IMR-90 (cell line): ENCODE measurements around the gene FAM240A. TPM values are rescaled to one million over a fixed set of nuclear protein-coding genes. Genes with fewer than 3 reads are reported as not detected.

Experiments
- ATAC-seq: fragments of 200-7000 bp; cut with Tn5 transposase; 2 replicates; pipeline ENCODE4 v1.9.1; 2020; ENCODE audit warnings: low read depth, mild to moderate bottlenecking, moderate library complexity
- BruUV-seq: library from RNA; stranded (reverse); fragments of 400-500 nt; replicated peaks from 2 replicates; lab custom pipeline; 2021; lab: Mats Ljungman, UMichigan
- CTCF ChIA-PET: fragments of 300-600 bp; formaldehyde crosslinking; extraction: SDS; loops from one replicate; lab custom pipeline; 2021; ENCODE audit warnings: antibody characterized with exemption; lab: Yijun Ruan, JAX
- POLR2A ChIA-PET: fragments of 300-600 bp; sonication (Branson Sonifier 250); formaldehyde crosslinking; loops from one replicate; lab custom pipeline; 2022; ENCODE audit warnings: antibody characterized with exemption; ENCODE audit not compliant: unreplicated experiment; lab: Charles Lee
- DNase-seq: peaks from one replicate; pipeline ENCODE4 v3.0.0; 2013
- H2AFZ ChIP-seq: replicated peaks from 2 replicates; pipeline ENCODE3; 2013; ENCODE audit warnings: low read length, mild to moderate bottlenecking; ENCODE audit not compliant: poor library complexity
- H2AK5ac ChIP-seq: 2 replicates; pipeline ENCODE4 v1.6.1; 2013; ENCODE audit warnings: low read depth, low read length, inconsistent platforms
- H2AK9ac ChIP-seq: replicated peaks from 2 replicates; pipeline ENCODE3; 2013; ENCODE audit warnings: mild to moderate bottlenecking, low read depth, low read length, moderate library complexity; ENCODE audit not compliant: poor library complexity
- H2BK120ac ChIP-seq: 2 replicates; pipeline ENCODE4 v1.6.1; 2013; ENCODE audit warnings: low read depth, low read length, inconsistent platforms
- H2BK15ac ChIP-seq: 3 replicates; pipeline ENCODE4 v1.6.1; 2013; ENCODE audit warnings: low read depth, low read length, inconsistent platforms
- H2BK20ac ChIP-seq: 2 replicates; pipeline ENCODE4 v1.6.1; 2013; ENCODE audit warnings: low read depth, mild to moderate bottlenecking, inconsistent platforms, low read length, moderate library complexity
- H2BK5ac ChIP-seq: 2 replicates; pipeline ENCODE4 v1.6.1; 2013; ENCODE audit warnings: mild to moderate bottlenecking, low read depth, low read length, inconsistent platforms; ENCODE audit not compliant: poor library complexity, severe bottlenecking
- H3K14ac ChIP-seq: replicated peaks from 2 replicates; pipeline ENCODE4 v1.6.1; 2013; ENCODE audit warnings: low read depth, low read length, inconsistent platforms
- H3K18ac ChIP-seq: 2 replicates; pipeline ENCODE4 v1.6.1; 2013; ENCODE audit warnings: low read depth, low read length, control low read depth
- H3K23ac ChIP-seq: 2 replicates; pipeline ENCODE4 v1.6.1; 2013; ENCODE audit warnings: low read depth, low read length, inconsistent platforms
- H3K27ac ChIP-seq: 2 replicates; pipeline ENCODE4 v1.5.1; 2013; ENCODE audit warnings: mild to moderate bottlenecking, control low read depth, low read length; ENCODE audit not compliant: insufficient read depth
- H3K27me3 ChIP-seq: 2 replicates; pipeline ENCODE4 v1.6.1; 2013; ENCODE audit warnings: low read length; ENCODE audit not compliant: control insufficient read depth, insufficient read depth
- H3K36me3 ChIP-seq: 2 replicates; pipeline ENCODE4 v1.6.1; 2013; ENCODE audit warnings: low read length, mixed read lengths; ENCODE audit not compliant: control insufficient read depth, insufficient read depth
- H3K4ac ChIP-seq: 2 replicates; pipeline ENCODE4 v1.6.1; 2013; ENCODE audit warnings: low read depth, low read length, inconsistent platforms
- H3K4me1 ChIP-seq: 2 replicates; pipeline ENCODE4 v1.6.1; 2013; ENCODE audit warnings: low read length, mixed read lengths; ENCODE audit not compliant: control insufficient read depth, insufficient read depth
- H3K4me2 ChIP-seq: 2 replicates; pipeline ENCODE4 v1.6.1; 2013; ENCODE audit warnings: low read depth, mild to moderate bottlenecking, control low read depth, low read length, moderate library complexity
- H3K4me3 ChIP-seq: 2 replicates; pipeline ENCODE4 v1.5.1; 2013; ENCODE audit warnings: low read depth, mild to moderate bottlenecking, control low read depth, low read length, moderate library complexity; ENCODE audit not compliant: insufficient read depth
- H3K56ac ChIP-seq: 2 replicates; pipeline ENCODE4 v1.6.1; 2013; ENCODE audit warnings: low read length, inconsistent platforms; ENCODE audit not compliant: insufficient read depth; ENCODE audit errors: extremely low read depth
- H3K79me1 ChIP-seq, 2 experiments: 2 replicates each; pipeline ENCODE4 v1.6.1; 2013; ENCODE audit warnings: low read length in 2 of 2, inconsistent platforms in 1 of 2, low read depth in 1 of 2
- H3K9ac ChIP-seq: 2 replicates; pipeline ENCODE4 v1.6.1; 2013; ENCODE audit warnings: low read depth, low read length, control low read depth
- H3K9me1 ChIP-seq: 2 replicates; pipeline ENCODE4 v1.6.1; 2013; ENCODE audit warnings: low read length, inconsistent platforms; ENCODE audit not compliant: insufficient read depth
- H3K9me3 ChIP-seq: 2 replicates; pipeline ENCODE4 v1.6.1; 2013; ENCODE audit warnings: low read length; ENCODE audit not compliant: control insufficient read depth, insufficient read depth
- H4K20me1 ChIP-seq: 2 replicates; pipeline ENCODE4 v1.6.1; 2013; ENCODE audit warnings: low read length, inconsistent platforms; ENCODE audit not compliant: insufficient read depth
- H4K5ac ChIP-seq: 2 replicates; pipeline ENCODE4 v1.6.1; 2013; ENCODE audit warnings: mild to moderate bottlenecking, low read depth, low read length, control low read depth
- H4K8ac ChIP-seq, 2 experiments: 2 replicates each; pipeline ENCODE4 v1.6.1; 2013; ENCODE audit warnings: low read depth in 2 of 2, low read length in 2 of 2, control low read depth in 1 of 2, inconsistent platforms in 1 of 2
- H4K91ac ChIP-seq: 2 replicates; pipeline ENCODE4 v1.6.1; 2013; ENCODE audit warnings: low read depth, low read length, inconsistent platforms; ENCODE audit not compliant: insufficient read depth
- MAFK ChIP-seq: IDR thresholded peaks from 2 replicates; pipeline ENCODE4 v1.6.1; 2012; ENCODE audit warnings: low read depth, low read length, improper control_type of control experiment
- dilution Hi-C: fragments of 300-500 bp; cut with HindIII; formaldehyde crosslinking; loops from one replicate; pipeline ENCODE4 v1.14.3; 2018; ENCODE audit warnings: low sequenced_read_pairs; ENCODE audit not compliant: unreplicated experiment
- in situ Hi-C: fragments of 300-500 bp; cut with MboI; formaldehyde crosslinking; loops from 3 replicates; pipeline ENCODE4 v1.14.3; 2019; ENCODE audit warnings: low sequenced_read_pairs, inconsistent platforms, mixed read lengths
- intact Hi-C: fragments of 100-400 bp; cut with micrococcal nuclease; formaldehyde crosslinking; loops from 2 replicates; pipeline ENCODE4 v1.10.0; 2022
- polyA plus RNA-seq, 3 experiments: library from polyadenylated mRNA; depleted of rRNA; stranded (reverse); fragments of >200 nt; gene quantifications; 2 replicates each; pipeline ENCODE4 v1.2.3, GENCODE V29; 2012; ENCODE audit warnings: low replicate concordance in 1 of 3
- total RNA-seq: library from RNA; depleted of rRNA; stranded (reverse); fragments of >200 nt; gene quantifications from 2 replicates; pipeline ENCODE4 v1.2.3, GENCODE V29; 2012

FAM240A gene
- total and polyA plus RNA-seq, 2 of the 4 experiments (the other 2 are of a cell fraction) = not detected

DNA sequence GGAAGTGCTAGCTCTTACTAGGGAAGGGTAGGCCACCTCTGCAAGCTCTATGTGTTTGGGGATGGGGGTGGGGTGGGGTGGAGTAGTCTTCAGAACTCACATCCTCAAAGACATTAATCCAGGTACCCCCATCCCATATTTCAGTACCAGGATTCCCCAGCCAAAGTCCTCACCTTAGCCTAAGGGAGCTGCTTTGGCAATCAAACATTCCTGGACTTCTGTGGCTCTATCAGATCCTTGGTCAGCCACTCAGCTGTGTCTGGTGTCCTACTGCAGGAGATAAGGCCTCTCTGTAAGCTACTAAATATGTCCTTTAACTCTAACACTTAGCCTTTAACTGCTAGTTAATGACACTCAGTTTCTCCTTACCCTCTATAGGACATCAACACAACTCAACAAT lies 26.9 kb downstream of the FAM240A start:
- H3K14ac ChIP-seq = no peak overlapping the region
- dilution Hi-C loops (no loop called here), in situ Hi-C loops (no loop called here), intact Hi-C loops (no loop called here)
- no peak overlapping the region for H3K4me2 ChIP-seq
- no peaks in the 10 kb centered on the region for H3K36me3 ChIP-seq
- peaks cover 17% of the 10 kb centered on the region; the same call in 1 of the 2 replicates for H3K27me3 ChIP-seq
- no peak overlapping the region for H3K23ac ChIP-seq
- no peak overlapping the region for H3K56ac ChIP-seq
- no peak overlapping the region for H2BK15ac ChIP-seq
- ChIA-PET POLR2A (no interaction called here), CTCF (no interaction called here)
- H4K8ac ChIP-seq = no peak overlapping the region
- no peak overlapping the region for H3K4me3 ChIP-seq
- no peak overlapping the region for H4K91ac ChIP-seq
- H3K9me3 ChIP-seq = peaks cover 16% of the 10 kb centered on the region
- H3K27ac ChIP-seq = no peak overlapping the region
- no peak for TF ChIP-seq MAFK
- H3K18ac ChIP-seq = no peak overlapping the region
- H3K4ac ChIP-seq = no peak overlapping the region
- H2AFZ ChIP-seq = no peak overlapping the region
- no peak overlapping the region for H2BK120ac ChIP-seq
- no TSS peak for BruUV-seq
- no peaks in the 10 kb centered on the region for H3K4me1 ChIP-seq
- no peak overlapping the region for H3K9ac ChIP-seq
- H3K9me1 ChIP-seq = no peaks in the 10 kb centered on the region
- H2BK20ac ChIP-seq = no peak overlapping the region
- H4K5ac ChIP-seq = no peak overlapping the region
- no peaks in the 10 kb centered on the region for H3K79me1 ChIP-seq
- ATAC-seq = no peak
- DNase-seq = no peak
- H4K20me1 ChIP-seq = no peaks in the 10 kb centered on the region
- no peak overlapping the region for H2AK5ac ChIP-seq
- no peak overlapping the region for H2BK5ac ChIP-seq
- no peak overlapping the region for H2AK9ac ChIP-seq
